Mesothelial cell of epicardium (in vitro differentiated cells): ENCODE results near the gene ITPR2. TPM values are rescaled to one million over a fixed set of nuclear protein-coding genes. Genes with fewer than 3 reads are reported as not detected.

ENCODE experiments used
- DNase-seq, 2 experiments: peaks; one replicate each; pipeline ENCODE4 v3.0.0; 2021; ENCODE audit warnings: low spot score in 2 of 2; ENCODE audit not compliant: unreplicated experiment in 2 of 2
- H3K27ac Mint-ChIP-seq: 2 replicates; pipeline ENCODE4 v1.8.0; 2021; ENCODE audit warnings: mixed read lengths
- H3K27me3 Mint-ChIP-seq: 2 replicates; pipeline ENCODE4 v1.8.0; 2021; ENCODE audit warnings: low read depth, mixed read lengths
- H3K36me3 Mint-ChIP-seq: 2 replicates; pipeline ENCODE4 v1.8.0; 2021; ENCODE audit warnings: mixed read lengths
- H3K4me1 Mint-ChIP-seq: 2 replicates; pipeline ENCODE4 v1.8.0; 2021; ENCODE audit warnings: mixed read lengths
- H3K4me3 Mint-ChIP-seq: 2 replicates; pipeline ENCODE4 v1.8.0; 2021; ENCODE audit warnings: mild to moderate bottlenecking, moderate library complexity, mixed read lengths
- H3K9me3 Mint-ChIP-seq: 2 replicates; pipeline ENCODE4 v1.8.0; 2021; ENCODE audit warnings: mixed read lengths
- CTCF ChIP-seq: fragments of 200-600 bp; sonication (generic); IDR thresholded peaks from one replicate; pipeline ENCODE4 v1.5.0; 2021; ENCODE audit warnings: antibody characterized with exemption; ENCODE audit not compliant: unreplicated experiment
- total RNA-seq: library from RNA; stranded (reverse); gene quantifications from 3 replicates; pipeline ENCODE4 v1.2.1, GENCODE V29; 2021

Gene ITPR2
- total RNA-seq, 1 donor from 2014 or later: 62.3 TPM

GRCh38 chr12:26499979-26500640 is 332.9 kb downstream of the ITPR2 start:
- peaks cover 8% of the 10 kb centered on the region for H3K9me3 Mint-ChIP-seq
- H3K27ac Mint-ChIP-seq: no peak overlapping the region
- no peak for DNase-seq
- peaks cover 12% of the 10 kb centered on the region for H3K36me3 Mint-ChIP-seq
- TF ChIP-seq CTCF: no peak
- peaks cover 1% of the 10 kb centered on the region for H3K4me1 Mint-ChIP-seq
- no peaks in the 10 kb centered on the region for H3K27me3 Mint-ChIP-seq
- H3K4me3 Mint-ChIP-seq: no peak overlapping the region

GRCh38 chr12:26496170-26496569 is 336.8 kb downstream of the ITPR2 start:
- DNase-seq: no peak
- TF ChIP-seq CTCF: no peak
- Mint-ChIP-seq H3K4me3 (no peak overlapping the region), H3K27me3 (no peaks in the 10 kb centered on the region), H3K27ac (no peak overlapping the region), H3K9me3 (no peaks in the 10 kb centered on the region), H3K36me3 (peaks cover 17% of the 10 kb centered on the region), H3K4me1 (peaks cover 1% of the 10 kb centered on the region)

- Mint-ChIP-seq H3K27ac (no peak overlapping the region), H3K4me3 (no peak overlapping the region), H3K27me3 (no peaks in the 10 kb centered on the region), H3K9me3 (peaks cover 3% of the 10 kb centered on the region), H3K4me1 (peaks cover 1% of the 10 kb centered on the region), H3K36me3 (peaks cover 27% of the 10 kb centered on the region)
- TF ChIP-seq CTCF: no peak
- no peak for DNase-seq
These were observed 339.3 kb downstream of the ITPR2 start for GRCh38 chr12:26493656-26494055.

- Mint-ChIP-seq H3K4me1 (peaks cover 5% of the 10 kb centered on the region), H3K9me3 (peaks cover 3% of the 10 kb centered on the region), H3K27ac (no peak overlapping the region), H3K27me3 (no peaks in the 10 kb centered on the region), H3K36me3 (peaks cover 25% of the 10 kb centered on the region), H3K4me3 (no peak overlapping the region)
- no peak for DNase-seq
- TF ChIP-seq CTCF: no peak
These were observed 340.6 kb downstream of the ITPR2 start for GRCh38 chr12:26492406-26492805.

GRCh38 chr12:26489908-26490307 is 343.1 kb downstream of the ITPR2 start:
- Mint-ChIP-seq H3K4me3 (no peak overlapping the region), H3K27me3 (no peaks in the 10 kb centered on the region), H3K4me1 (peaks cover 4% of the 10 kb centered on the region), H3K9me3 (peaks cover 3% of the 10 kb centered on the region), H3K36me3 (peaks cover 32% of the 10 kb centered on the region), H3K27ac (no peak overlapping the region)
- no peak for TF ChIP-seq CTCF
- no peak for DNase-seq
